Mammary epithelial cell (primary cell): ENCODE results near the gene TAF3.

Experiments
- CTCF ChIP-seq, 2 donors: IDR thresholded peaks in 1 of 2; conservative IDR thresholded peaks in 1 of 2; 2 replicates each; pipeline ENCODE4 v1.5.1; 2011 to 2012; ENCODE audit warnings: inconsistent platforms in 2 of 2, low read length in 2 of 2, mild to moderate bottlenecking in 2 of 2, control low read depth in 1 of 2, low read depth in 1 of 2; ENCODE audit not compliant: insufficient read depth in 1 of 2; ENCODE audit errors: extremely low read depth in 1 of 2
- EZH2 ChIP-seq: IDR thresholded peaks from 2 replicates; pipeline ENCODE4 v1.6.1; 2012; ENCODE audit warnings: low read length, inconsistent platforms, borderline replicate concordance

GRCh38 chr10:8006274-8006999 lies 188.1 kb downstream of the TAF3 start:
- TF ChIP-seq CTCF (conservative IDR thresholded peaks at IDR 0.05 in 1 of 2, IDR thresholded peaks at IDR 0.05 in 1 of 2; ENCODE audit: extremely low read depth in 1 of 2, insufficient read depth in 1 of 2, low read depth in 1 of 2, low read length in 2 of 2) (no peak), EZH2 (no peak)
